Fibroblast of lung (primary cell): ENCODE results near the gene SPATS2L. TPM values are rescaled to one million over a fixed set of nuclear protein-coding genes. Genes with fewer than 3 reads are reported as not detected.

Source experiments
- DNase-seq, 2 donors: peaks; one replicate each; pipeline versions ENCODE4 v3.0.0 to v3.0.0-alpha.2; 2010; ENCODE audit warnings: low read depth in 2 of 2
- H2AFZ ChIP-seq: 2 replicates; pipeline ENCODE4 v1.5.1; 2012; ENCODE audit warnings: low read length, control low read depth, inconsistent platforms
- H3K27ac ChIP-seq: 2 replicates; pipeline ENCODE4 v1.5.1; 2011; ENCODE audit warnings: low read length, control low read depth; ENCODE audit not compliant: insufficient read depth
- H3K27me3 ChIP-seq: 2 replicates; pipeline ENCODE4 v1.5.1; 2011; ENCODE audit warnings: mild to moderate bottlenecking, low read length; ENCODE audit not compliant: control insufficient read depth, insufficient read depth
- H3K36me3 ChIP-seq: 2 replicates; pipeline ENCODE4 v1.5.1; 2011; ENCODE audit warnings: low read length; ENCODE audit not compliant: control insufficient read depth, insufficient read depth
- H3K4me1 ChIP-seq: 2 replicates; pipeline ENCODE4 v1.5.1; 2011; ENCODE audit warnings: low read length; ENCODE audit not compliant: control insufficient read depth, insufficient read depth; ENCODE audit errors: extremely low read depth
- H3K4me2 ChIP-seq: 2 replicates; pipeline ENCODE4 v1.5.1; 2011; ENCODE audit warnings: low read length, control low read depth; ENCODE audit not compliant: insufficient read depth; ENCODE audit errors: extremely low read depth
- H3K4me3 ChIP-seq, 4 experiments: fragments of 200-600 bp in 1 of 4; sonication (generic) in 1 of 4; replicated peaks in 1 of 4; 2 replicates each; pipeline ENCODE4 v1.5.1; 2011 to 2016; ENCODE audit warnings: low read length in 4 of 4, low read depth in 3 of 4, mild to moderate bottlenecking in 3 of 4, control low read depth in 2 of 4, inconsistent platforms in 1 of 4, mixed read lengths in 1 of 4; ENCODE audit not compliant: insufficient read depth in 1 of 4; ENCODE audit errors: control extremely low read depth in 1 of 4
- H3K79me2 ChIP-seq: 2 replicates; pipeline ENCODE4 v1.5.1; 2012; ENCODE audit warnings: mild to moderate bottlenecking, low read length, inconsistent platforms; ENCODE audit not compliant: control insufficient read depth, insufficient read depth
- H3K9ac ChIP-seq: 2 replicates; pipeline ENCODE4 v1.5.1; 2011; ENCODE audit warnings: mild to moderate bottlenecking, low read length, control low read depth; ENCODE audit not compliant: insufficient read depth
- H3K9me3 ChIP-seq: 2 replicates; pipeline ENCODE4 v1.5.1; 2012; ENCODE audit warnings: low read depth, low read length; ENCODE audit not compliant: control insufficient read depth, insufficient read depth
- H4K20me1 ChIP-seq: 2 replicates; pipeline ENCODE4 v1.5.1; 2011; ENCODE audit warnings: low read length; ENCODE audit not compliant: control insufficient read depth, insufficient read depth; ENCODE audit errors: extremely low read depth
- EZH2 ChIP-seq: IDR thresholded peaks from 2 replicates; pipeline ENCODE4 v1.5.1; 2012; ENCODE audit warnings: low read length, control low read depth, mild to moderate bottlenecking; ENCODE audit errors: missing control alignments
- polyA plus RNA-seq, 2 donors: library from polyadenylated mRNA; depleted of rRNA in 1 of 2; stranded (reverse) in 1 of 2; unstranded in 1 of 2; fragments of >200 nt; gene quantifications; 2 replicates each; pipeline ENCODE4 v1.2.1, GENCODE V29; 2011 to 2012; ENCODE audit warnings: missing spikeins in 1 of 2
- total RNA-seq: library from RNA; depleted of rRNA; stranded (reverse); fragments of >200 nt; gene quantifications from 2 replicates; pipeline ENCODE4 v1.2.1, GENCODE V29; 2014
- TF ChIP-seq, protein P1 (sequence below), 2 donors: IDR thresholded peaks in 1 of 2; conservative IDR thresholded peaks in 1 of 2; 1 replicate in 1 of 2; 2 replicates in 1 of 2; pipeline ENCODE4 v1.5.1; 2011 to 2012; ENCODE audit warnings: low read length in 2 of 2, control low read depth in 1 of 2, inconsistent platforms in 1 of 2, low read depth in 1 of 2, mild to moderate bottlenecking in 1 of 2

SPATS2L gene
- total and polyA plus RNA-seq, 2 donors (not counting 1 experiment from before 2014, with no cell fraction given) = 73.8 to 291 TPM

DNA sequence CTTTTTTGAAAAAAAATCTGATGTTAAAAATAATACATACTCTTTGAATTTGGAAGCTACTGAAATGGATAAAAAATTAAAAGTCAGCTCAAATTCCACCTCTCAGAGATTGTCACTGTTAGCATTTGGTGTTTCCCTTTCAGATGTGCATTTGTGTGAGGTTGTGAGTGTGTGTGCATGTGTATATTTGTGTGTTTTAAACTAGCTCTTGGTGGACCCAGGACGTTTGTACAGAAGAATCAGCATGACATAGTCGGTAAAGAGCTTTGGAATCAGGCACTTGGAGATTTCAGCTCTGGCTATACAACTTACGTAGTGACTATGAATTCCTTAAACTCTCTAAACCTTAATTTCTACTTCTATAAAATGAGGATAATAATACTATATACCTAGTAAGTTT is 14.5 kb downstream of the SPATS2L start:
- Histone ChIP-seq H3K4me2 (no peak overlapping the region), H3K9me3 (no peaks in the 10 kb centered on the region), H4K20me1 (no peaks in the 10 kb centered on the region), H3K9ac (no peak overlapping the region), H3K79me2 (peaks cover 96% of the 10 kb centered on the region), H3K27ac (no peak overlapping the region), H3K4me3 (no peak overlapping the region), H2AFZ (no peak overlapping the region), H3K4me1 (peaks cover 15% of the 10 kb centered on the region), H3K27me3 (no peaks in the 10 kb centered on the region), H3K36me3 (no peaks in the 10 kb centered on the region)
- TF ChIP-seq, protein P1, sequence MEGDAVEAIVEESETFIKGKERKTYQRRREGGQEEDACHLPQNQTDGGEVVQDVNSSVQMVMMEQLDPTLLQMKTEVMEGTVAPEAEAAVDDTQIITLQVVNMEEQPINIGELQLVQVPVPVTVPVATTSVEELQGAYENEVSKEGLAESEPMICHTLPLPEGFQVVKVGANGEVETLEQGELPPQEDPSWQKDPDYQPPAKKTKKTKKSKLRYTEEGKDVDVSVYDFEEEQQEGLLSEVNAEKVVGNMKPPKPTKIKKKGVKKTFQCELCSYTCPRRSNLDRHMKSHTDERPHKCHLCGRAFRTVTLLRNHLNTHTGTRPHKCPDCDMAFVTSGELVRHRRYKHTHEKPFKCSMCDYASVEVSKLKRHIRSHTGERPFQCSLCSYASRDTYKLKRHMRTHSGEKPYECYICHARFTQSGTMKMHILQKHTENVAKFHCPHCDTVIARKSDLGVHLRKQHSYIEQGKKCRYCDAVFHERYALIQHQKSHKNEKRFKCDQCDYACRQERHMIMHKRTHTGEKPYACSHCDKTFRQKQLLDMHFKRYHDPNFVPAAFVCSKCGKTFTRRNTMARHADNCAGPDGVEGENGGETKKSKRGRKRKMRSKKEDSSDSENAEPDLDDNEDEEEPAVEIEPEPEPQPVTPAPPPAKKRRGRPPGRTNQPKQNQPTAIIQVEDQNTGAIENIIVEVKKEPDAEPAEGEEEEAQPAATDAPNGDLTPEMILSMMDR (conservative IDR thresholded peaks at IDR 0.05 in 1 of 2, IDR thresholded peaks at IDR 0.05 in 1 of 2; ENCODE audit: low read depth in 1 of 2, low read length in 2 of 2) = no peak
- TF ChIP-seq EZH2 = no peak
- no peak for DNase-seq

DNA sequence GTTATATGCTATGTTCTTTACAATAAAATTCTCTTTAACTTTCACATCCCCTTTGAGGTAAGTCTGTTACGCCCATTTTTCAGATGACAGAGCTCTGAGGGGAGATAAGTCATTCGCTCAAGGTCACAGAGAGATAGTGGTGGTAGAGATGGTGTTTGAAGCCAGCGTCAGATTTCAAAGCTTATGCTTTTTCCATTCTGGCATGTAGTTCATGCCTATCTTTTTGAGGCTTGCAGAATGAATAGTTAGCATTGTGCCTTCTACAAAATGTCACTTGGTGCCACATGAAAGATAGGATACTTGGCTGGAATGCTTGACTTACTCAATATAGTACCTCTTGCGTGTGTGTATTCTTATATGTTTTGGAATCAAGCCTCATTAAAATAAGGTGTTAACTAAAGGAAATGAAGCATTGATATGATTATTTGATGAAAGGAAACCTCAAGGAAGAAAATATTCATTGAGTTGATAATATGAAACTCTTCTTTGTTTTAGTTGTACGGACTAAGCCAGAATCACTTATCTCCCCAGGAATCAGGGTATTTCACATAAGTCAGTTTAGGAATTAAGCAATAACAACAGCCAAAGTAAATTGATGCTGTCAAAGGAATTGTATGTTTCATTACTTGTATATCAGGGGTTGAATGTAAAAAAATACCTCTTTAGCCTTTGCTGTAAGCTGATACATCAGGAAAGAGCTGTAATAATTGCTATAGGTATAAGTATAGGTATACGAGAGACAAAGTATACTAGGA is 15.5 kb downstream of the SPATS2L start:
- TF ChIP-seq, protein P1 (conservative IDR thresholded peaks at IDR 0.05 in 1 of 2, IDR thresholded peaks at IDR 0.05 in 1 of 2; ENCODE audit: low read depth in 1 of 2, low read length in 2 of 2) = no peak
- TF ChIP-seq EZH2 = no peak
- Histone ChIP-seq H3K27me3 (no peaks in the 10 kb centered on the region), H3K36me3 (no peaks in the 10 kb centered on the region)

DNA sequence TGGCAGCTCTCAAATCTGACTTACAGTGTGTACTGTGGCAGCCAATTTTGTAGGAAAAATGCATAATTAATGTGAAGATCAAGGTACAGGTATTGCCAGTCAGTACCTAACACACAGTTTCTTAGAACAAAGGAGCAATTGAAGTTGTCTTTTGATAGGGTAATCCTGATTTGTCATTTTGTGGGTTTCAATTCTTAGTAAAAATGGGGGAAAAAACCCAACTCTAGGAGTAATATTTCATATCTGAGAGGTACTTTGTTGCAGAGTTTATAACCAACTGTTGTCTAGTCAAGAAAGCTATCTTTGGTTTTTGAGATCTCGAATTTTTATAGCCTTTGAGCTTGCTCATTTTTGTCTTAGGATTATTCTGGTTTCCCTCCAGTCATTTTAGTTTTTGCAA is 16.1 kb downstream of the SPATS2L start:
- Histone ChIP-seq H2AFZ (no peak overlapping the region), H3K79me2 (peaks cover 94% of the 10 kb centered on the region), H3K4me1 (peaks cover 11% of the 10 kb centered on the region), H3K27ac (no peak overlapping the region), H3K4me3 (no peak overlapping the region), H3K9me3 (no peaks in the 10 kb centered on the region), H3K36me3 (no peaks in the 10 kb centered on the region), H3K9ac (no peak overlapping the region), H4K20me1 (no peaks in the 10 kb centered on the region), H3K27me3 (no peaks in the 10 kb centered on the region), H3K4me2 (no peak overlapping the region)
- no peak for DNase-seq
- no peak for TF ChIP-seq EZH2
- TF ChIP-seq, protein P1 (conservative IDR thresholded peaks at IDR 0.05 in 1 of 2, IDR thresholded peaks at IDR 0.05 in 1 of 2; ENCODE audit: low read depth in 1 of 2, low read length in 2 of 2) = no peak

More for the DNA sequence above, 15.5 kb downstream of the SPATS2L start:
- no peaks in the 10 kb centered on the region for H3K9me3 ChIP-seq
- no peak overlapping the region for H3K27ac ChIP-seq
- peaks cover 95% of the 10 kb centered on the region for H3K79me2 ChIP-seq
- H3K4me3 ChIP-seq = no peak overlapping the region
- H3K4me2 ChIP-seq = no peak overlapping the region
- no peak for DNase-seq
- H3K4me1 ChIP-seq = peaks cover 12% of the 10 kb centered on the region
- H2AFZ ChIP-seq = no peak overlapping the region
- no peaks in the 10 kb centered on the region for H4K20me1 ChIP-seq
- no peak overlapping the region for H3K9ac ChIP-seq
